Activated naive CD8-positive, alpha-beta T cell treated with anti-CD3 and anti-CD28 coated beads, Interleukin-2, amount 50 U/mL, for 24 hours (primary cell): ENCODE measurements around the gene HMHB1.

Source experiments
- ATAC-seq: fragments of 150-1000 bp; cut with Tn5 transposase; one replicate; pipeline ENCODE4 v1.10.0; 2021
- DNase-seq: peaks from one replicate; pipeline ENCODE4 v3.0.0; 2021
- H3K27ac Mint-ChIP-seq: one replicate; pipeline ENCODE4 v1.8.0; 2021; ENCODE audit warnings: mild to moderate bottlenecking, mixed read lengths
- H3K27me3 Mint-ChIP-seq: one replicate; pipeline ENCODE4 v1.8.0; 2021; ENCODE audit warnings: mixed read lengths
- H3K36me3 Mint-ChIP-seq: one replicate; pipeline ENCODE4 v1.8.0; 2021; ENCODE audit warnings: low read depth, mixed read lengths
- H3K4me1 Mint-ChIP-seq: one replicate; pipeline ENCODE4 v1.8.0; 2021; ENCODE audit warnings: mixed read lengths
- H3K4me3 Mint-ChIP-seq: one replicate; pipeline ENCODE4 v1.8.0; 2021; ENCODE audit warnings: mild to moderate bottlenecking, moderate library complexity, mixed read lengths
- H3K9me3 Mint-ChIP-seq: one replicate; pipeline ENCODE4 v1.8.0; 2021; ENCODE audit warnings: mixed read lengths

Gene HMHB1

GRCh38 chr5:143812085-143812705 is at the start of gene HMHB1:
TSS of gene HMHB1 (plus strand) at chr5:143812161.
- Mint-ChIP-seq H3K9me3 (peaks cover 3% of the 10 kb centered on the region), H3K27ac (peak within 1 kb of the TSS; percentile 55), H3K4me1 (peaks cover 18% of the 10 kb centered on the region), H3K36me3 (no peaks in the 10 kb centered on the region), H3K4me3 (peak within 1 kb of the TSS; percentile 73), H3K27me3 (peaks cover 4% of the 10 kb centered on the region)
- DNase-seq = no peak
- ATAC-seq = no peak

GRCh38 chr5:143762636-143763220 is 49.2 kb upstream of the HMHB1 start:
- Mint-ChIP-seq H3K4me1 (peaks cover 5% of the 10 kb centered on the region), H3K27ac (no peak overlapping the region), H3K4me3 (no peak overlapping the region), H3K9me3 (peaks cover 3% of the 10 kb centered on the region), H3K27me3 (peaks cover 11% of the 10 kb centered on the region), H3K36me3 (no peaks in the 10 kb centered on the region)
- ATAC-seq (no peak), DNase-seq (no peak)

GRCh38 chr5:143767162-143767561 is 44.8 kb upstream of the HMHB1 start:
- Mint-ChIP-seq H3K4me3 (no peak overlapping the region), H3K9me3 (peaks cover 3% of the 10 kb centered on the region), H3K4me1 (no peaks in the 10 kb centered on the region), H3K27ac (no peak overlapping the region), H3K27me3 (peaks cover 5% of the 10 kb centered on the region), H3K36me3 (no peaks in the 10 kb centered on the region)
- ATAC-seq (no peak), DNase-seq (no peak)

- ATAC-seq = no peak
- Mint-ChIP-seq H3K36me3 (no peaks in the 10 kb centered on the region), H3K9me3 (no peaks in the 10 kb centered on the region)
Measured at GRCh38 chr5:143769026-143769786, 42.8 kb upstream of the HMHB1 start.

GRCh38 chr5:143770450-143770849 is 41.5 kb upstream of the HMHB1 start:
- ATAC-seq = no peak
- Mint-ChIP-seq H3K4me3 (no peak overlapping the region), H3K9me3 (no peaks in the 10 kb centered on the region), H3K36me3 (no peaks in the 10 kb centered on the region), H3K27me3 (peaks cover 5% of the 10 kb centered on the region), H3K27ac (no peak overlapping the region), H3K4me1 (no peaks in the 10 kb centered on the region)
- no peak for DNase-seq

More at GRCh38 chr5:143769026-143769786, 42.8 kb upstream of the HMHB1 start:
- no peak for DNase-seq
- H3K27ac Mint-ChIP-seq = no peak overlapping the region
- H3K4me1 Mint-ChIP-seq = no peaks in the 10 kb centered on the region
- no peak overlapping the region for H3K4me3 Mint-ChIP-seq
- H3K27me3 Mint-ChIP-seq = peaks cover 5% of the 10 kb centered on the region

GRCh38 chr5:143771189-143771588 is 40.8 kb upstream of the HMHB1 start:
- ATAC-seq (no peak), DNase-seq (no peak)
- H3K9me3 Mint-ChIP-seq = no peaks in the 10 kb centered on the region
- no peaks in the 10 kb centered on the region for H3K36me3 Mint-ChIP-seq
- H3K4me1 Mint-ChIP-seq = no peaks in the 10 kb centered on the region
- peaks cover 3% of the 10 kb centered on the region for H3K27me3 Mint-ChIP-seq
- H3K4me3 Mint-ChIP-seq = no peak overlapping the region
- no peak overlapping the region for H3K27ac Mint-ChIP-seq

GRCh38 chr5:143771602-143772001 is 40.4 kb upstream of the HMHB1 start:
- Mint-ChIP-seq H3K4me1 (no peaks in the 10 kb centered on the region), H3K27ac (no peak overlapping the region), H3K4me3 (no peak overlapping the region), H3K27me3 (peaks cover 2% of the 10 kb centered on the region), H3K36me3 (no peaks in the 10 kb centered on the region), H3K9me3 (no peaks in the 10 kb centered on the region)
- DNase-seq (no peak), ATAC-seq (no peak)

- Mint-ChIP-seq H3K36me3 (no peaks in the 10 kb centered on the region), H3K27ac (no peak overlapping the region), H3K4me3 (no peak overlapping the region), H3K9me3 (no peaks in the 10 kb centered on the region), H3K4me1 (no peaks in the 10 kb centered on the region), H3K27me3 (peaks cover 2% of the 10 kb centered on the region)
- no peak for ATAC-seq
- DNase-seq = no peak
Measured at GRCh38 chr5:143772621-143773020, 39.3 kb upstream of the HMHB1 start.

GRCh38 chr5:143775258-143775657 is 36.7 kb upstream of the HMHB1 start:
- Mint-ChIP-seq H3K4me3 (no peak overlapping the region), H3K36me3 (no peaks in the 10 kb centered on the region), H3K27ac (no peak overlapping the region), H3K9me3 (peaks cover 9% of the 10 kb centered on the region), H3K27me3 (no peaks in the 10 kb centered on the region), H3K4me1 (no peaks in the 10 kb centered on the region)
- no peak for ATAC-seq
- no peak for DNase-seq

GRCh38 chr5:143776951-143777350 is 35.0 kb upstream of the HMHB1 start:
- no peak for ATAC-seq
- H3K36me3 Mint-ChIP-seq = no peaks in the 10 kb centered on the region
- no peak overlapping the region for H3K27ac Mint-ChIP-seq
- peaks cover 9% of the 10 kb centered on the region for H3K9me3 Mint-ChIP-seq
- no peak overlapping the region for H3K4me3 Mint-ChIP-seq
- H3K27me3 Mint-ChIP-seq = no peaks in the 10 kb centered on the region
- no peak for DNase-seq
- no peaks in the 10 kb centered on the region for H3K4me1 Mint-ChIP-seq

- Mint-ChIP-seq H3K27me3 (no peaks in the 10 kb centered on the region), H3K9me3 (peaks cover 9% of the 10 kb centered on the region), H3K4me1 (no peaks in the 10 kb centered on the region)
Measured at GRCh38 chr5:143779506-143779905, 32.5 kb upstream of the HMHB1 start.

GRCh38 chr5:143781993-143782520 is 29.9 kb upstream of the HMHB1 start:
- Mint-ChIP-seq H3K27me3 (no peaks in the 10 kb centered on the region), H3K9me3 (peaks cover 14% of the 10 kb centered on the region), H3K36me3 (no peaks in the 10 kb centered on the region), H3K4me1 (no peaks in the 10 kb centered on the region), H3K4me3 (no peak overlapping the region), H3K27ac (no peak overlapping the region)
- DNase-seq (no peak), ATAC-seq (no peak)

More at GRCh38 chr5:143779506-143779905, 32.5 kb upstream of the HMHB1 start:
- Mint-ChIP-seq H3K27ac (no peak overlapping the region), H3K4me3 (no peak overlapping the region), H3K36me3 (no peaks in the 10 kb centered on the region)
- no peak for ATAC-seq
- no peak for DNase-seq

GRCh38 chr5:143782588-143783386 is 29.2 kb upstream of the HMHB1 start:
- ATAC-seq (no peak), DNase-seq (no peak)
- Mint-ChIP-seq H3K27ac (no peak overlapping the region), H3K36me3 (no peaks in the 10 kb centered on the region), H3K27me3 (no peaks in the 10 kb centered on the region), H3K9me3 (peaks cover 13% of the 10 kb centered on the region), H3K4me3 (no peak overlapping the region), H3K4me1 (no peaks in the 10 kb centered on the region)

GRCh38 chr5:143788401-143788800 is 23.6 kb upstream of the HMHB1 start:
- no peak overlapping the region for H3K27ac Mint-ChIP-seq
- H3K36me3 Mint-ChIP-seq = no peaks in the 10 kb centered on the region
- H3K4me1 Mint-ChIP-seq = peaks cover 10% of the 10 kb centered on the region
- ATAC-seq (no peak), DNase-seq (no peak)
- H3K9me3 Mint-ChIP-seq = peaks cover 5% of the 10 kb centered on the region
- no peaks in the 10 kb centered on the region for H3K27me3 Mint-ChIP-seq
- H3K4me3 Mint-ChIP-seq = no peak overlapping the region
